HG03571 (cell line): ENCODE data around the gene AKAP10.
"Not testable (repeated sequence)": the region's sequence is repeated elsewhere in the genome, so short reads cannot be mapped to it uniquely, and the experiment has no call there.

Experiments used
- ATAC-seq: cut with Tn5 transposase; IDR thresholded peaks from one replicate; pipeline ENCODE4 v1.9.1; 2021; ENCODE audit not compliant: unreplicated experiment

Gene AKAP10

DNA sequence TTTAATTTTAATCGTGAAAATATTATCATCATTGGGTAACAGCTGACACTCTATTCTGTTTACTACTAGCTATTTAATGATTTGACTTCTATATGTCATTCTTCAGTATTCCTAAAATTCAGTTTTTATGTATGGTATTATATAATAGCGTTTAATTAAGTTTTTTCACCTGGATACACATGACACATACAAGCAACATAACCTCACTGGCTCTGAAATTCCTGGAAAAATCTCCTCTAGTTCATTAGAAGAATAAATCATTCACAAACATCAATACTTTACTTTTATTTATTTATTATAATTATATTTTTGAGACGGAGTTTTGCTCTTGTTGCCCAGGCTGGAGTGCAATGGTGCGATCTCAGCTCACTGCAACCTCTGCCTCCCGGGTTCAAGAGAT is 44.0 kb downstream of the AKAP10 start:
- ATAC-seq = no peak

DNA sequence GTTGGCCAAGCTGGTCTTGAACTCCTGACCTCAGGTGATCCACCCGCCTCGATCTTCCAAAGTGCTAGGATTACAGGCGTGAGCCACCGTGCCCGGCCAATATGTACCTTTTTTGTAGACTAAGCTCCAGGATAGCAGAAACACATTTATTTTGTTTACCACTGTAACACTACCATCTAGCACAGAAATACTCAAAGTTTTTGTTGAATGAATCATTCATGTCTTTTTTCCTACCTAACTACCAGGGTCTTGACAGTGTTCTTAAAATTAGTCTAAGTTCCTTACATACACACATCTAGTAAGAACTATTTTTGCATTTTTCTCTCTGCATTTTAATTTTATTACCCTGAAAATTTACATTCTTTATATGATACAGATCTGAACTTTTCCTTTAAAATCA is 44.4 kb downstream of the AKAP10 start:
- no peak for ATAC-seq

DNA sequence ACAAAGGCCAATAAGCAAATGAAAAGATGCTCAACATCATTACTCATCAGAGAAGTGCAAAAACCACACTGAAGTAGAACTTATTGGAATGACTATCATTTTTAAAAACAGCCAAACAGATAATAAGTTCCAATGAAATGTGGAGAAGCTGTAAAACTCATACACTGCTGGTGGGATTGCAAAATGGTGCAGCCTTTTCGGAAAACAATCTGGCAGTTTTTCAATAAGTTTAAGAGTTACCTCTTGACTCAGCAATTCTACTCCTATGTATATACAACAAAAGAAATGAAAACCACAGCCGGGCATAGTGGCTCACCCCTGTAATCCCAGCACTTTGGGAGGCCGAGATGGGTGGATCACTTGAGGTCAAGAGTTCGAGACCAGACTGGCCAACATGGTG is 49.3 kb downstream of the AKAP10 start:
- no peak for ATAC-seq

DNA sequence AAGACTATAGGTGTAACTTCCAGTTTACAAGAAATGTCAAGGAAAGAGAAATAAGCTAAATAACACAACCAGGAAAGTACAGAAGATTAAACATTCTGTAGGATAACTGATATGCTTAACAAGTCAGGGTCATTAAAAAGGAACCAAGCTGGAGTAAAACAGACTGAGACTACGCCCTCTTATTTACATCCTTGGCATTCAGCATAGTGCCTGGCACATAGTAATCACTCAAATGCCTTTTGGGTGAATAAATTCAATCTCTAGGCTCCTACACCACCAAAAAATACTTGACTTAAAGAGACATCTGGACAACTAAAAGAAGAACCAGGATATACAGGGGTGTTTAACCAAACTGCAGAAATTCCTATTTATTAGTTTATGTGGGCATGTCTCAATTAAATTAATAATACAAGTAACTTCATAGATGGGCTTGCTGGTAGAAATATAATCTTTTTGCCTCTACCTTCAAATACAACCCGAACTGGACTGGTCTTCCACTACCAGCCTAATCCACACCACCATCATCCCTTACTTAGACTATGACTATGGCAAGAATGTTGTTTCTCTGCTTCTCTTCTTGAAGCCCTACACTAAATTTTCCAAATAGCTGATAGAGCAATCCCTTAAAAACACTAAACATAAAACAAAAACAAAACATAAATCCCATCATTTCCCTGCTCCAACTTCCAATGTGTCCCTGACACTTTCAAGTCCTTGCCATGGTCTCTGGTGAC is 62.2 kb downstream of the AKAP10 start:
- no peak for ATAC-seq

DNA sequence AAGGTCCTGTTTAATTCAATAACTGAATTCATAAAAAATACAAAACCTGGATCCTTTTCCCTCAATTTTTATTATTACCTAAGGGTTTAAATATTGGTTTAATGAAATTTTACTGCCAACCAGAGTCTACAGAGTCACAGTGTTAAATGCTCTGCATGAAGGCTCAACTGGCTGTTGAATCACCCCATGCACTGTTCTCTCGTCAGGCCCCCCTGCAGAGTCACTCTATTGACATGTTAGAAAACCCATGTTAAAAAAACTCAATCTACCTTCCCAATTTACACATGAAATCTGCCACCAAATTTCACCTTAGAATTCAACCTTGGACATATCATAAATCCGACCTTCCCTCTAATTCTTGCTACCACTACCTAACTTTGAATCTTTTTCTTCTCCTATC is 66.6 kb downstream of the AKAP10 start:
- no peak for ATAC-seq

DNA sequence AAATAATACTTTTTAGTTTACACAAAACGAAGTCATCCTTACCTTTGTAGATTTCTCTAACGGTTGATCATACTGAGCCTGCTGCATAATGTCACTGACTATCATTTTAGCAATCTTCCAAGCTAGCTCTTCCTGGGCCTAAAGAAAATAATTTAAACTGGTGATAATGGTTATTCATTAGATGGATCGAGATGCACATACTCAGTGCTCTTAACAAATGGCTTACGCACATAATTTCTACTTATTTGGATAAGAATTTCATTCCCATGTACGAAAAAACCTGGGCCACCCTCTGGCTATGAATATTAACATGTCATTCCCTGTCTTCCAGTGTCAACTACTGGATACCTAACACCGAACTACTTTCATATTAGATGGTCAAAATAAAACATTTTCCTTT is 68.5 kb downstream of the AKAP10 start:
- ATAC-seq = no peak

DNA sequence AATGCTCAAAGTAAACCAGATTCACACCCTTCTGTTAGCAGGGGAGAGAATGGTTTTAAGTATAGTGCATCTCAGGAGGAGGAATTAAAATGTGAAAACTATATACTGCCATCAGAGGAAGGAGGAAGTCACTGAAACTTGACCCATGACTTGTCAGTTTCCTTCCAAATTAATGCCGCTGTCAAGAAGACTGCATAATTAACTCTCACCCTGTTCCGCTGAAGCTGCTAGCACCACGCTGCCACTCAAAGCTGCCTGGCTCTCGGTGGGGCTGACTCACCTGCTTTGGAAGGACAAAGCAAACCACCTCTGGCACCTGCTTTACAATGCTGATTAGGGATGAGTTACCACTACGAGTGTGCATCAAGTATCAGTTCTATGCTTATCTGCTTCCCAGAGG is 72.1 kb downstream of the AKAP10 start:
- ATAC-seq = no peak

DNA sequence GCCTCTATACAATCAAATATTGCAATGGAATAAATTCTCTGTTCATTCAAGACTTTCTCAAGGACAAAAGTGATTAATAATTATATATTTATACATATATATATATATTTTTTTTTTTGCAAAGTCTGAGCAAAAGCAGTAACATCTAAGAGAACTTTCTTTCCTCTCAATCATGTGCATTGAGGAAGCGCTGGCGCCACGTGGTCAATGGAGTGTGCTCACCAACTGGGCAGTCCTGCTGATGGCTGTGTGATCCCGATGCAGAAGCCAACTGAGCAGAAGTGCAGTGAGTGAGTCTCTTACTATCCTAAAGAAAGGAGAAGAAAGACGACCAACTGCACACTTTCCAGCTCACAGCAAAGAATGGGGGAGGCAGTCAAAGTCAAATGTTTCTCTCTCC is 72.7 kb downstream of the AKAP10 start:
- no peak for ATAC-seq

DNA sequence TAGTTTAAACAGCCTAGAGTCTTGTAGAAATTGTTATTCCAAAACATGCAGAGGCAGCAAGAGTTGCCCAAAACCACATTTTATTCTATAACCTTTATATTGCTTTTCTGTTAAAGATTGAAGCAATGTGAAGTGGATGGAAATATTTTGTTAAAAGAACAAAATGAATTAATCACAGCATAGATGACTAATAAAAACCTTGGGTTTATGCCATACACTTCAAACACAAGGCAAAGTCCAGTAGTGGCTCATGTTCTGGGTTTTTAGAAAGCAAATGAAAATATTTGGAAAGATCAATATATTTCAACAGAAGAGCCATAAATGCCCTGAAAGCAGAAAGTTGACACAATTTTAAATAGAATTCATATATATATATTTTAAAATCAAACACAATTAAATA is 73.2 kb downstream of the AKAP10 start:
- no peak for ATAC-seq

DNA sequence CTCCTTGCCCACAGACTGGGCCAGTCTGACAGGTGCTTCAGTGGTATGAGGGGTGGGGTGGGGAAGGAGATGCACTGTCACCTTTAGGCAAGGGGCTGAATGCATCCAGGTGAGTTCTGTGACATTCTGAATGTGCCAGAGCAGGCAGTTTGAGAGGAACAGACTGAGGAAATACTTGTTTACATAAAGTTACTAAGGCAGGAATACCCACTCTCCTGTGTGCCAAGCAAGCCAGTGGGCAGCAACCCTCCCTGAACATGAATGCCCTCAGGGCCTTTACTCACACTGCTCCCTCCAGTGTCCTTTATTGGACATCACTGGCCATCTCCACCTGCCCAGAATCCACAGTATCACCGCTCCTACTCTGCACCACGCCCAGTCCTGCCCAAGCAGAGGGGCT is 76.8 kb downstream of the AKAP10 start:
- no peak for ATAC-seq

DNA sequence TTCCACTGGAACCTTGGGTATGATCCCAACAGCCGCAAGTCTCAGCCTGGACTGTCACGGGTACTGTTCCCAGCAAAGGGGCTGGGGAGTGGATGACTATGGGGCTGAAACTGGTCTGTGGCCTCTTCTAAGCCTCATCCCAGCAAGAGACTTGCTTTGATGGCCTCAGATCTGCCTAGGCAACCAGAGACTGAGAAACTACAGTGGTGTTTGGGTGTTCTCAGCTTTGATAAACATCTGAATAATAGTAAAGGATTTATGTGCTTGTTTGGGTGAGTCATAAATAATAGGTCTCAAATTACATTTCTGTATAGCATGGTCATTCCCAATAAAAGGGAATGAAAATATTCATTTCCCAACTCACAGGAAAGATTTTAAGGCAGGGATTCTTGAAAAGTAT is 79.7 kb downstream of the AKAP10 start:
- no peak for ATAC-seq

DNA sequence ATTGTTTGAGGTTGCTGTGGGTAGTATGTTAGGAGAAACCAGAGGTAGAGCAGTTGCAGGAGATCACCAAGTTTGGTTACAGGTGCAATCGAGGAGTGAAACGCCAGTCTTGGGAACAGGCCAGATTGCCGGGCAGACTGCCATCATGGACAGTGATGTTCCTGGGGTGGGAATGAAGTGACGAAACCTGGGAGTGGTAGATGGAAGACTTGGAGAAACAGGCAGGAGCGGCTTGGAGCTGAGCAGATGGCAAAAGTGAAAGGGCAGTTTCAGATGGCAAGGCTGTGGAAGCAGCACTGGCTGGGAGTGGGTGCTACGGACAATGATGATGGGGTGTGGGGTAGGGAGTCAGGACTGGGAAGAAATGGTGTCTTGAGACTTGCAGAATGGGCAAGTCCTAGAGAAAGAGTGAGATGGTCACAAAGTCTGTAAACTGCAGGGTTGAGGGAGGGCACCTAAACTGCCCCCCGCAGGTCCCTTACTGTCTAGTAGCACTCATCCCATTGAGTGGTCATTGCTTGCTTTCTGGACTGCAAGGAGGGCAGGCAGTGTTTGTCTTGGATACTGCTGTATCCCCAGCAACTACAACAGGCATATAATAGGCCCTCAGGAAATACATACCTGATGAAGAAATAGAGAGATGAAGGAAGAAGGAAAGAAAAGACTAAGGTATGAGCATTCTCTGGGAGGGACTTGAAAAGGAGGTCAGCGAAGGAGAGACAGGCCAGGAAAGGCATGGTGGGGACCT is 80.4 kb downstream of the AKAP10 start:
- no peak for ATAC-seq

DNA sequence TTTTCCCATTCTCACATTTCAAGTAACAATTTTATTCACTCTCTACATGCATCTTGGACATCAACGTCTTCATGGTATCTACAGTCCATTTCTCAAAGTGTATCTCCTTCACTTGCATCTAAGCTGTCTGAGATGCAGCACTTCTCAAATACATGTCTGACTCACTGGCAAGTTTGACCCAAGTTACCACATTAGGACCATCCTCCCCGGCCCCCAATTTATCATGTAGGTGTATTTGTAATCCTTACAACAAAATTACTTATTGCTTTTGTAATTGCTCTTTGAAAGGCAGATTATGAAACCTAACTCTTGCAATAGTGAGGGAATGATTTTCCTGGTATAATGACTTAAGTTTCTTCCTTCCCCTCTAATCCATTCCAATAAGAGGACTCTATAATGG is 80.9 kb downstream of the AKAP10 start:
- no peak for ATAC-seq

DNA sequence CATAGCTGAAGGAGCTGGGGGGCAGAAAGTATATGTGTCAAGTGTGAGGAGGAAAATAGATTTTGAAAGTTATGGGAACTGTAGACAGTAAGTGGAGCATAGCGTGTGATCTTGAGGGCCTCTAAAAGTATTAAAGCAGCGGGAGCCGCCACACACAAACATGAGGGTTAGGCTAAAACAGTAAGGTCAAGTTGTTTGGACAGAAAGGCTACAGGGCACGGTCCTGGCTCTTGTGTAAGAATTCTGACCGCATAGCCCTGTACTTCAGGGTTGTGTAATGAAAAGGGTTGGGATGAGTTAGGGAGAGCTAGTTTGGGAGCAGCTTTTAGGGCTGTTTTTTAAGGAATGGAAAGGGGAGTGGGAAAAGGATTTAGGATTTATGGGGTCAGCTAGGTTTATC is 87.1 kb downstream of the AKAP10 start:
- ATAC-seq = not testable (repeated sequence)

DNA sequence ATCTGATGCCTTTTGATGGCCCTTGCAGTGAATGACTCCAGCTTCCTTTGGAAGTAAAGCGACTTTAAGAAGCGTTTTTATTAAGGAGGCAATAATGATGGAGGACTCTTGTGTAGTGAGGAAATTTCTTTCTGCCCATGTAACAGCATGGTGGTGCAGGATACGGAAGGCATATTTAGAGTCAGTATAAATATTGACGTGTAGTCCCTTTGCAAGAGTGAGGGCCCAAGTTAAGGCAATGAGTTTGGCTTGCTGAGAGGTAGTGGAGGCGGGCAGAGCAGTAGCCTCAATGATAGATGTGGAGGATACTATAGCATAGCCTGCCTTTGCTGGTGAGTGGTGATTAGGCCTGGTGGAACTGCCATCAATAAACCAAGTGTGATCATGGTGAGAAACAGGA is 87.6 kb downstream of the AKAP10 start:
- ATAC-seq = not testable (repeated sequence)

DNA sequence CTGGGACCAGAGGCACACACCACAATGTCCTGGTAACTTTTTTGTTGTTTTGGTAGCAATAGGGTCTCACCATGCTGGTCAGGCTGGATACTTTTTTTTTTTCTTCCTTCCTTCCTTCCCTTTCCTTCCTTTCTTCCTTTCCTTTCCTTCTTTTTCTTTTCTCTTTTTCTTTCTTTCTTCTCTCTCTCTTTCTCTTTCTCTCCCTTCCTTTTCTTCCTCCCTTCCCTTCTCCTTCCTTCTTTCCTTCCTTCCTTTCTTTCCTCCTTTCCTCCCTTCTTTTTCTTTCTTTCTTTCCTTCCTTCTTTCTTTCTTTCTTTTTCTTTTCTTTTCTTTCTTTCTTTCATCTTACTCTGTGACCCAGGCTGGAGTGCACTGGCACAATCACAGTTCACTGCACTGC is 91.5 kb downstream of the AKAP10 start:
- no peak for ATAC-seq

DNA sequence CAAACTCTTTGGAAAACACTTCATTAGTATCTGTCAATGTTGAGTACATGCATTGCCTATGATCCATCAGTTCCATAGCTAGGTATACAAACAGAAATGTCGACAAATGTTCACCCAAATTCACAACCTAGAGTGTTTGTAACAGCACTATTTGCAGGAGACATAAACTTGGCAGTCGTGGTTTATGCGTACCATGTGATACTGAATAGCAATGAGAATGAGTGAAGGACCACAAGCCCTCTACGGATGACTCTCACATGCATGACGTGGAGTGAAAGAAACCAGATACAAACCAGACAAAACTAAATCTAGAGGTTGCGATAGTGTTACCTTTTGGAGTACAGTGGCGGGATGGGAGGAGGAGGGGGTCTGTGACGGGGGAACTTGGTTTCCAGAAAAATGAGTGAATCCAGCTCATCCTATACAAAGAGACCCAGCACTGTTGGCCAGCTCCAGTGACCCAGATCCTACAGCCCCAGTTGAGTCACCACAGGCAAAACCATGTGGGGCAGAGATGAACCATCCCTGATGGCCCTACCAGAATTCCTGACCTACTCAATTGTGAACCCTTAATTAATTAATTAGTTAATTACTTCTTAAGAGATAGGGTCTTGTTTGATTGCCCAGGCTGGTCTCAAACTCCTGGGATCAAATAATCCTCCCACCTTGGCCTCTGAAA is 94.0 kb downstream of the AKAP10 start:
- no peak for ATAC-seq

DNA sequence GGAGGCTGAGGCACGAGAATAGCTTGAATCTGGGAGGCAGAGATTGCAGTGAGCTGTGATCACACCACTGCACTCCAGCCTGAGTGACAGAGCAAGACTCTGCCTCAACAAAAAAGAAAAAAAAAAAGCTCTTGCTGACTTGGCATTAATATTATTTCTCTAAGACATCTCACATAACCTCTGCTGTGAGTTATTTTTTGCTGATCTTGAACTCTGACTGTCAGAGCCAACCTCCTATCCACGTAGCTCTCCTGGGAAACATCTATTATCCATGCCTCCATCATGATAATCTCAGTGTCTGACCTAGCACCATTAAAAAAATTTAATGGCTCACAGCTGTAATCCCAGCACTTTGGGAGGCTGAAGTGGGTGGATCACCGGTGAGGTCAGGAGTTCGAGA is 97.2 kb downstream of the AKAP10 start:
- ATAC-seq = no peak

DNA sequence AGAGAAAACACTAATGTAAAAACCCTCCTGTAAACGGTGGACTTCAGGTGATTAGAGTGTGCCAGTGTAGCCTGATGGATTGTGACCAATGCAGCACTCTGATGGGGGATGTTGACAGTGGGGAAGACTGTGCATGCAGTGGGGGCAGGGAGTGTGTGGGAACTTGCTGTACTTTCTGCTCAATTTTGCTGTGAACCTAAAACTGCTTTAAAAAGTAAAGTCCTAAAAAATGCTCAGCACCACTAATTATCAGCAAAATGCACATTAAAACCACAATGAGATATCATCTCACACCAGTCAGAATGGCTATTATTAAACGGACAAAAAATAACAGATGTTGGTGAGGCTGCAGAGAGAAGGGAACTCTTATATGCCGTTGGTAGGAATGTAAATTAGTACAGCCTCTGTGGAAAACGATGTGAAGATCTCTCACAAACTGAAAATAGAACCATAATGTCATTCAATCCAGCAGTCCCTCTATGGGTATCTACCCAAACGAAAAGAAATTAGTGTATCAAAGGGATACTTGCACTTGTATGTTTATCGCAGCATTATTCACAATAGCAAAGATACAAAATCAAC is 100.2 kb downstream of the AKAP10 start:
- ATAC-seq = no peak

DNA sequence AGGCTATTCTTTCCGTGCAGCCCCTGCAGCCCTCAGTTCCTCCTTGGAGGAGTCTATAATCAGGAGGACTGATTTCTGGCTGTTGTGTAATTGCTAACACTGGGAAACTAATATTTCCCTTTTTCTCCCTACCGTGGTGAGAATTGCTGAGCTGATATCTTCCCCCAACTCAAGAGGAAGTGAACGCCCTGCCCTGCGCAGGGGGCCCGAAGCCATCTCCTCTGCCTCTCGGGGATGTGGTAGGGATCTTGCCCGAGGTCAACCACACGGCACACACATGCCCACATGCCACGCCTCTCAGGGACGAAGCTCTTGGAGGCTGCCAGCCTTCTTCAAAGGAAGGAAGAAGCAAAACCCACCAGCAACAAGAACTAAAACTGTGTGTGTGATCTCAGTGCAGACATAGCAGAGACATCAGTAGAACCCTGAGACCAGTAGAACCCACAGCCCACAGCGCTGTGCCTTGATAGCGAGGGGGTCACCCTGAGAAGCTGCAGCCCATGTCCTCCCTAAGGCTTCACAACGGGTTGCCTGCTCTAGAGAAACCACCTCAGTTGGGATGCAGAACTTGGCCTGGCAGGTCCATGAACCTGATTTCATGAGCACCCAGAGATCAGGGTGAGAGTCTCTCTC is 101.0 kb downstream of the AKAP10 start:
- no peak for ATAC-seq

DNA sequence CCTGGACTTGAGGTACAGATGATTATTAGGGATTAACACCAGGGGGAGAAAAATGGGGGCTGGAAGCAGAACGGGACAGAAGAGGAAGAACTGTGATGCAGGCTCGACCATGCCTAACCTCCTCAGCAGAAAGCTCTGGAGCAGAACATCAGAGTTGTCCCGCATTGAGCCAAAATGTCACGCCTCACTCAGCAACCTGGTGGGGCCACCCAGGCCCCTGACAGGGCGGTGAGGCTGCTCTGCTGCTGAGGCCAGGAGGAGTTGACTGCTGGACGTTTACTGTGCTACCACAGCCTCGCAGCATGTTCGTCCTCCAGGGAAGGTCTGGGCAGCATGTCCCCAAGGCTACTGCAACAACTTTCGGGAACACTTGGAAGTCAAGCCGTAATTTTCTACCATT is 103.4 kb downstream of the AKAP10 start:
- no peak for ATAC-seq
